ENCODE results near the gene GMPPB. TPM values are rescaled to one million over a fixed set of nuclear protein-coding genes. Genes with fewer than 3 reads are reported as not detected.
"Not testable (repeated sequence)": the region's sequence is repeated elsewhere in the genome, so short reads cannot be mapped to it uniquely, and the experiment has no call there.

The GMPPB gene
- total and polyA plus RNA-seq, 2 donors from 2014 or later, result 25.0 to 37.4 TPM

DNA sequence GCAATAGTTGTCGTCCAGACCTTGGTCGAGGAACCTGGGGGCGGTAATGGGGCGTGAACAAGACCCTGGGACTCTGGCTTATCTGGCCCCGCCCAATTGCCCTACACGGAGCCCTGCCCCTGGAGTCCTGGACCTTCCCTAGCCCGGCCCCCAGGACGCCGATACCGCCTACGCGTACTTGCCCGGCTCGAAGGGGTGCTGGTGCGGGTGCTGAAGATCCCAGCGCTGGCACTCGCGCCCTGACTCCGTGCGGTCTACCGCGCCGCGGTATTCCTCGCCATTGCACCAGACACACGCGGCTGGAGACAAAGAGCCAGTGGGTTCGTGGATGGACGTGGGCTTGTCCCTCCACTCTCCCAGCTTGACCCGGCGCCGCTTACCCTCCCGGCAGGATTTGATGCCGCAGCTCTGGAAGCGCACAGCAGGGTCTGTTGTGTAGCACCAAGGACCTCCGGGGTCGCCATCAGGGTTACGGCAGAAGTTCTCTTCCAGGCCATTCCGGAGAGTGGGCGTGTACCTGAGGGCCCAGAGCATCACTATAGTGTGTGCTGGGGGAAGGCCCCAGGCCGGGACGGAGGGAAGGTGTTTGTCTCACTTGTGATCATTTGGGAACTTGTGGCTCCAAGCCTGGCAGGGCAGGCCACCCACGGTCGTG lies 36.9 kb downstream of the GMPPB start:
- FAIRE-seq; intact Hi-C loops (cut with DNase I); H3K9ac ChIP-seq (ENCODE audit: low read length in 3 of 3); H3K9me3 ChIP-seq (ENCODE audit: control insufficient read depth in 2 of 3, insufficient read depth in 1 of 3, low read length in 3 of 3); H3K27ac ChIP-seq (ENCODE audit: low read depth in 2 of 2, low read length in 2 of 2); H3K27me3 ChIP-seq (ENCODE audit: control insufficient read depth, insufficient read depth, low read length): not testable (repeated sequence)
- H3K4me3 ChIP-seq (ENCODE audit: low read length in 3 of 3), result peak overlapping the region; percentile 36 to 51 (median 42)
- H3K4me1 ChIP-seq (ENCODE audit: control insufficient read depth in 2 of 3, insufficient read depth in 2 of 3, low read depth in 1 of 3, low read length in 3 of 3), result peaks cover 0 to 44% (median 23%) of the 10 kb centered on the region in 3 donors
- peaks cover 0 to 17% (median 4%) of the 10 kb centered on the region in 3 donors for H3K36me3 ChIP-seq (ENCODE audit: control insufficient read depth in 2 of 3, insufficient read depth in 3 of 3, low read length in 3 of 3)
- peak; percentile 87 to 93 (median 92) for DNase-seq

DNA sequence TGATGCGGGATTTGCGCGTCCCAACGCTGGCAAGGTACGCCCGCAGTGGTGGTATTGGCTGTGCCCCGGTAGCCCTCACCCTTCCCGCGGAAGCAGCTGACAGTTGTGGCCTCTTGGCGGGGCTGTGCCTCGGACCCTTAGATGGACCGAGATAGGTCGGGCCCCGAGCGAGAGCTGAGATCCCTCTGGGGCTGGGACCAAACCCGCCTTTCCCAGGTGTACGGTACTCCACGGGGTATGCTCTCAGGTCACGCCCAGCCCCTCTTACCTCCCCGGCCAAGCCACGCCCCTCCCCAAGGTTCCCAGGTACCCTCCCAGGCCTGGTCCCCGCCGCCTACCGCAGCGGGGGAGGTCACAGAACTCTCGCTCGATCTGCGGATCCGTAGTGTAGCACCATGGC lies 37.4 kb downstream of the GMPPB start:
- Histone ChIP-seq H3K27ac (ENCODE audit: low read depth in 2 of 2, low read length in 2 of 2) (peak overlapping the region in 1 of 2 donors; percentile 39), H3K4me1 (ENCODE audit: control insufficient read depth in 2 of 3, insufficient read depth in 2 of 3, low read depth in 1 of 3, low read length in 3 of 3) (peaks cover 0 to 41% (median 24%) of the 10 kb centered on the region in 3 donors), H3K4me3 (ENCODE audit: low read length in 3 of 3) (peak overlapping the region; percentile 33 to 51 (median 42)), H3K36me3 (ENCODE audit: control insufficient read depth in 2 of 3, insufficient read depth in 3 of 3, low read length in 3 of 3) (peaks cover 0 to 22% (median 6%) of the 10 kb centered on the region in 3 donors)
- H3K9me3 ChIP-seq (ENCODE audit: control insufficient read depth in 2 of 3, insufficient read depth in 1 of 3, low read length in 3 of 3); intact Hi-C loops (cut with DNase I); H3K9ac ChIP-seq (ENCODE audit: low read length in 3 of 3); FAIRE-seq; H3K27me3 ChIP-seq (ENCODE audit: control insufficient read depth, insufficient read depth, low read length): not testable (repeated sequence)
- peak; percentile 68 to 92 (median 74) for DNase-seq

DNA sequence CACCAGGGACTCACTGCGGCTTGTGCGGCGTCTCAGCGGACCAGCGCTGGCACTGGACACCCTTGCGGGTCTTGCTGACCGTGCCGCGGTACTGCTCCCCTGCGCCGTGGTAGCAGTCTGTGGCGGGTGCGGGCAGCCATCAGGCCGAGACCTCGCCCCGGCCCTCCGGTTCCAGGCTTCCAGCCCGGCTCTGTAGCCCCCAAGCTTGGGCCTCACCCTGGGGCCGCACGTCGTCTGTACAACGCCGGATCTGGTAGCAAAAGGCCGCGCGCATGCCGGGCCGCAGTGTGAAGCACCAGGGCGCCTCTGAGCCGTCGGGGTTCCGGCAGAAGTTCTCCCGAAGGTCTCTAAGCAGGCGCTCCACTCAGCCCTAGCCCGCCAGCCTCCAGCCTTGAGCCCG lies 37.9 kb downstream of the GMPPB start:
- H3K27me3 ChIP-seq (ENCODE audit: control insufficient read depth, insufficient read depth, low read length); FAIRE-seq; H3K9me3 ChIP-seq (ENCODE audit: control insufficient read depth in 2 of 3, insufficient read depth in 1 of 3, low read length in 3 of 3); H3K9ac ChIP-seq (ENCODE audit: low read length in 3 of 3); intact Hi-C loops (cut with DNase I); H3K27ac ChIP-seq (ENCODE audit: low read depth in 2 of 2, low read length in 2 of 2); H3K4me3 ChIP-seq (ENCODE audit: low read length in 3 of 3): not testable (repeated sequence)
- H3K36me3 ChIP-seq (ENCODE audit: control insufficient read depth in 2 of 3, insufficient read depth in 3 of 3, low read length in 3 of 3), result peaks cover 0 to 27% (median 11%) of the 10 kb centered on the region in 3 donors
- DNase-seq, result peak in 1 of 5 donors; percentile 20
- H3K4me1 ChIP-seq (ENCODE audit: control insufficient read depth in 2 of 3, insufficient read depth in 2 of 3, low read depth in 1 of 3, low read length in 3 of 3), result peaks cover 0 to 40% (median 24%) of the 10 kb centered on the region in 3 donors

DNA sequence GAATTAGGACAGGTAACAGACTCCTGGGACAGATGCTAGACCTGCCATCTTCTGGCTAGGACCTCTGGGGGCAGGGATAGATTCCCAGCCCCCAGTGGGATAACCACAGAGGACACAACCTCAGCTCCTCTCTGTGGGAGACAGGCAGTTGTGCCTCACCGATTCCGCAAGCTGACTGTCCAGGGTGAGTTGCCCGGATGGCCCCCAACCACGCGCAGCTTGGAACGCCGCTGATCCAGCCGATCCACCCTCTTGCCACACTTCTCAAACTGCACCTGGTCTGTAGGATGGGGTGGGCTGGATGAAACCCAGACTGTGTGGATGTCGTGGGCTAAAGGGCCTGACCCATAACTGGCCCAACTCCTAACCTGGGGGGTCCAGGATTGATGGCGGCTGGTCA lies 38.6 kb downstream of the GMPPB start:
- FAIRE-seq; DNase-seq; H3K9me3 ChIP-seq (ENCODE audit: control insufficient read depth in 2 of 3, insufficient read depth in 1 of 3, low read length in 3 of 3); H3K4me3 ChIP-seq (ENCODE audit: low read length in 3 of 3); H3K27me3 ChIP-seq (ENCODE audit: control insufficient read depth, insufficient read depth, low read length); intact Hi-C loops (cut with DNase I); H3K27ac ChIP-seq (ENCODE audit: low read depth in 2 of 2, low read length in 2 of 2); H3K9ac ChIP-seq (ENCODE audit: low read length in 3 of 3): not testable (repeated sequence)
- Histone ChIP-seq H3K36me3 (ENCODE audit: control insufficient read depth in 2 of 3, insufficient read depth in 3 of 3, low read length in 3 of 3) (peaks cover 0 to 34% (median 15%) of the 10 kb centered on the region in 3 donors), H3K4me1 (ENCODE audit: control insufficient read depth in 2 of 3, insufficient read depth in 2 of 3, low read depth in 1 of 3, low read length in 3 of 3) (peaks cover 0 to 38% (median 24%) of the 10 kb centered on the region in 3 donors)

DNA sequence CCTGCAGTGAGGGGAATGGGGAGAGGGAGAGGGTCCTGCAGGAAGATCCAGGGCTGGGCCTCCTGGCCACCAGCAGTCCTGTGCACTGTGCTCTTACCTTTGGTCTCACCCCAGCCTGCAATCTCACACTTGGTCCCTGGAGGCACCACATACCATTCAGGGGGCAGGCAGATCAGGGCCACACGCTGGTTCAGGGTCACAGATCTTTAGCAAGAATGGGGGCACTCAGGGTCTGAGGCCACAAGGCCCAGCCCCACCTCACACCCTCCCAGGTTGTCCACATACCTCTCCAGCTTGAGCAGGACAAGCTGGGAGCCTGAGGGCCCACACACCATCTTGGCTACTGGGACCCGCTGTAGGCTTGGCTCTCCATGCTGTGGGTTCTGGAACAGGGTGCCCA lies 39.3 kb downstream of the GMPPB start:
- intact Hi-C loops (cut with DNase I); H3K27me3 ChIP-seq (ENCODE audit: control insufficient read depth, insufficient read depth, low read length); FAIRE-seq: not testable (repeated sequence)

DNA sequence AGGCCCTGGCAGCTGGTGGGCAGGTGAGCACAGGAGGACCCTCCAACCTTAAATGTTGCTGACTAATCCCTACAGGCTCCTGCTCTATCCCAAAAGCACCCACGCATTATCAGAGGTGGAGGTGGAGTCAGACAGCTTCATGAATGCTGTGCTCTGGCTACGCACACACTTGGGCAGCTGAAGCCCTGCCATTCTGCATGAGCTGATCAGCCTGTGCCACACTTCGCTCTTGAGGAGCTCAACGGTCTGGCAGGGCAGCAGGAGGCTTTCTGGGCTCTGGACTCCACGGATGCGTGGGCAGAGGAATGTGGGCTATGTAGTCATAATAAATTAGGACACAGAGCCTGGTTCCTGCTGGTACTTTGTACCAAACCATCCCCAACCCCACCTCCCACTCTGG lies 40.6 kb downstream of the GMPPB start:
- Histone ChIP-seq H3K4me1 (ENCODE audit: control insufficient read depth in 2 of 3, insufficient read depth in 2 of 3, low read depth in 1 of 3, low read length in 3 of 3) (peaks cover 0 to 30% (median 20%) of the 10 kb centered on the region in 3 donors), H3K27me3 (ENCODE audit: control insufficient read depth, insufficient read depth, low read length) (no peaks in the 10 kb centered on the region), H3K9ac (ENCODE audit: low read length in 3 of 3) (no peak overlapping the region), H3K4me3 (ENCODE audit: low read length in 3 of 3) (no peak overlapping the region), H3K27ac (ENCODE audit: low read depth in 2 of 2, low read length in 2 of 2) (peak overlapping the region; percentile 27 to 36), H3K9me3 (ENCODE audit: control insufficient read depth in 2 of 3, insufficient read depth in 1 of 3, low read length in 3 of 3) (no peaks in the 10 kb centered on the region), H3K36me3 (ENCODE audit: control insufficient read depth in 2 of 3, insufficient read depth in 3 of 3, low read length in 3 of 3) (peaks cover 0 to 54% (median 24%) of the 10 kb centered on the region in 3 donors)
- FAIRE-seq (no peak), DNase-seq (peak in 3 of 5 donors; percentile 37 to 66 (median 39))
- TF ChIP-seq, protein P1, sequence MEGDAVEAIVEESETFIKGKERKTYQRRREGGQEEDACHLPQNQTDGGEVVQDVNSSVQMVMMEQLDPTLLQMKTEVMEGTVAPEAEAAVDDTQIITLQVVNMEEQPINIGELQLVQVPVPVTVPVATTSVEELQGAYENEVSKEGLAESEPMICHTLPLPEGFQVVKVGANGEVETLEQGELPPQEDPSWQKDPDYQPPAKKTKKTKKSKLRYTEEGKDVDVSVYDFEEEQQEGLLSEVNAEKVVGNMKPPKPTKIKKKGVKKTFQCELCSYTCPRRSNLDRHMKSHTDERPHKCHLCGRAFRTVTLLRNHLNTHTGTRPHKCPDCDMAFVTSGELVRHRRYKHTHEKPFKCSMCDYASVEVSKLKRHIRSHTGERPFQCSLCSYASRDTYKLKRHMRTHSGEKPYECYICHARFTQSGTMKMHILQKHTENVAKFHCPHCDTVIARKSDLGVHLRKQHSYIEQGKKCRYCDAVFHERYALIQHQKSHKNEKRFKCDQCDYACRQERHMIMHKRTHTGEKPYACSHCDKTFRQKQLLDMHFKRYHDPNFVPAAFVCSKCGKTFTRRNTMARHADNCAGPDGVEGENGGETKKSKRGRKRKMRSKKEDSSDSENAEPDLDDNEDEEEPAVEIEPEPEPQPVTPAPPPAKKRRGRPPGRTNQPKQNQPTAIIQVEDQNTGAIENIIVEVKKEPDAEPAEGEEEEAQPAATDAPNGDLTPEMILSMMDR (IDR thresholded peaks at IDR 0.05; ENCODE audit: borderline replicate concordance, extremely low read depth, insufficient read depth), result no peak
- intact Hi-C loops (cut with DNase I), result no loop called here

More for the DNA sequence above, 39.3 kb downstream of the GMPPB start:
- not testable (repeated sequence) for H3K27ac ChIP-seq (ENCODE audit: low read depth in 2 of 2, low read length in 2 of 2); H3K4me3 ChIP-seq (ENCODE audit: low read length in 3 of 3); H3K9me3 ChIP-seq (ENCODE audit: control insufficient read depth in 2 of 3, insufficient read depth in 1 of 3, low read length in 3 of 3); H3K9ac ChIP-seq (ENCODE audit: low read length in 3 of 3); DNase-seq
- H3K4me1 ChIP-seq (ENCODE audit: control insufficient read depth in 2 of 3, insufficient read depth in 2 of 3, low read depth in 1 of 3, low read length in 3 of 3), result peaks cover 0 to 34% (median 24%) of the 10 kb centered on the region in 3 donors
- peaks cover 0 to 41% (median 20%) of the 10 kb centered on the region in 3 donors for H3K36me3 ChIP-seq (ENCODE audit: control insufficient read depth in 2 of 3, insufficient read depth in 3 of 3, low read length in 3 of 3)
